ENCODE data around the gene XYLT1. TPM values are rescaled to one million over a fixed set of nuclear protein-coding genes. Genes with fewer than 3 reads are reported as not detected.
"Not testable (repeated sequence)": the region's sequence is repeated elsewhere in the genome, so short reads cannot be mapped to it uniquely, and the experiment has no call there.

The XYLT1 gene
- total and polyA plus RNA-seq, 9 of the 15 experiments (the other 6 are each of a cell fraction or from before 2014, with no cell fraction given): 0.03 to 0.09 (median 0.08) TPM; not detected in 6

DNA sequence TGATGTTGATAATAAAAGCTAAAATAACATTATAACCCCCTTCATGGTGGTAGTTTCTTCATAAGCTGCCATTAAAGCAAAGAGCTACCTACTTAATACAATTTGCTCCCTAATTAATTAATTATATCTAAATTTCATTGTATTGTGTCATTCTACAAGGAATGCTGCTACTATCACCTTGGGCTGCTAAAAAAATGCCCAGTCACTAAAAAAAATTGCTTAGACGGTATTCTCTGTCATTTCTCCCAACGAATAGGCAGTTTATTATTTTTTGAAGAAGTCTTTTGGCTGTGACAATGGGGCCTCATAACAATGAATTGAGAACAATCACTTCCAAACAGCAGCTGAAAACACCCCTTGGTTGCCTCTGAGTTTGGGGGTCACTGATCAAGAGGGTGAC, 59.5 kb downstream of the XYLT1 start (continued):
- TF ChIP-seq CCAR2 (IDR thresholded peaks at IDR 0.05; ENCODE audit: low read depth, low read length): no peak
- TF ChIP-seq GATA2 (CRISPR knock-in tag; IDR thresholded peaks at IDR 0.05): no peak
- TF ChIP-seq PURB (CRISPR knock-in tag; IDR thresholded peaks at IDR 0.05; ENCODE audit: low read depth): no peak
- TF ChIP-seq HNRNPH1 (optimal IDR thresholded peaks at IDR 0.05; ENCODE audit: low read depth, low read length): no peak
- TF ChIP-seq, protein P1, sequence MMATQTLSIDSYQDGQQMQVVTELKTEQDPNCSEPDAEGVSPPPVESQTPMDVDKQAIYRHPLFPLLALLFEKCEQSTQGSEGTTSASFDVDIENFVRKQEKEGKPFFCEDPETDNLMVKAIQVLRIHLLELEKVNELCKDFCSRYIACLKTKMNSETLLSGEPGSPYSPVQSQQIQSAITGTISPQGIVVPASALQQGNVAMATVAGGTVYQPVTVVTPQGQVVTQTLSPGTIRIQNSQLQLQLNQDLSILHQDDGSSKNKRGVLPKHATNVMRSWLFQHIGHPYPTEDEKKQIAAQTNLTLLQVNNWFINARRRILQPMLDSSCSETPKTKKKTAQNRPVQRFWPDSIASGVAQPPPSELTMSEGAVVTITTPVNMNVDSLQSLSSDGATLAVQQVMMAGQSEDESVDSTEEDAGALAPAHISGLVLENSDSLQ (IDR thresholded peaks at IDR 0.05): no peak
- TF ChIP-seq THRAP3 (IDR thresholded peaks at IDR 0.05; ENCODE audit: borderline replicate concordance): no peak
- no peak for TF ChIP-seq MYNN (IDR thresholded peaks at IDR 0.05)
- no peak for TF ChIP-seq MYNN (CRISPR knock-in tag; IDR thresholded peaks at IDR 0.05)
- no peak for TF ChIP-seq HLTF (IDR thresholded peaks at IDR 0.05)
- TF ChIP-seq, protein P2, sequence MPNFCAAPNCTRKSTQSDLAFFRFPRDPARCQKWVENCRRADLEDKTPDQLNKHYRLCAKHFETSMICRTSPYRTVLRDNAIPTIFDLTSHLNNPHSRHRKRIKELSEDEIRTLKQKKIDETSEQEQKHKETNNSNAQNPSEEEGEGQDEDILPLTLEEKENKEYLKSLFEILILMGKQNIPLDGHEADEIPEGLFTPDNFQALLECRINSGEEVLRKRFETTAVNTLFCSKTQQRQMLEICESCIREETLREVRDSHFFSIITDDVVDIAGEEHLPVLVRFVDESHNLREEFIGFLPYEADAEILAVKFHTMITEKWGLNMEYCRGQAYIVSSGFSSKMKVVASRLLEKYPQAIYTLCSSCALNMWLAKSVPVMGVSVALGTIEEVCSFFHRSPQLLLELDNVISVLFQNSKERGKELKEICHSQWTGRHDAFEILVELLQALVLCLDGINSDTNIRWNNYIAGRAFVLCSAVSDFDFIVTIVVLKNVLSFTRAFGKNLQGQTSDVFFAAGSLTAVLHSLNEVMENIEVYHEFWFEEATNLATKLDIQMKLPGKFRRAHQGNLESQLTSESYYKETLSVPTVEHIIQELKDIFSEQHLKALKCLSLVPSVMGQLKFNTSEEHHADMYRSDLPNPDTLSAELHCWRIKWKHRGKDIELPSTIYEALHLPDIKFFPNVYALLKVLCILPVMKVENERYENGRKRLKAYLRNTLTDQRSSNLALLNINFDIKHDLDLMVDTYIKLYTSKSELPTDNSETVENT (CRISPR knock-in tag; IDR thresholded peaks at IDR 0.05): no peak

- H4K20me1 ChIP-seq (replicated peaks; ENCODE audit: control insufficient read depth, insufficient read depth, low read length); DNase-seq (ENCODE audit: extremely low read depth in 1 of 4, low spot score in 3 of 4); in situ Hi-C loops (cut with MboI); H3K9ac ChIP-seq (ENCODE audit: insufficient read depth in 1 of 2, low read depth in 2 of 2, low read length in 2 of 2); H3K79me2 ChIP-seq (ENCODE audit: control insufficient read depth, insufficient read depth, low read length); FAIRE-seq; H3K9me3 ChIP-seq (replicated peaks; ENCODE audit: control insufficient read depth, insufficient read depth, low read depth, low read length); H2AFZ ChIP-seq (ENCODE audit: low read depth, low read length); intact Hi-C loops (cut with micrococcal nuclease); ATAC-seq; CTCF ChIA-PET (ENCODE audit: low intra/inter-chr PET ratio); POLR2A ChIA-PET; H3K4me3 ChIP-seq; H3K4me1 ChIP-seq (replicated peaks in 1 of 2; ENCODE audit: control insufficient read depth in 2 of 2, insufficient read depth in 2 of 2, low read length in 2 of 2); H3K9me1 ChIP-seq (ENCODE audit: control insufficient read depth, insufficient read depth, low read length); H3K36me3 ChIP-seq (ENCODE audit: control insufficient read depth, insufficient read depth, low read length); BruUV-seq (replicated peaks); H3K4me2 ChIP-seq (ENCODE audit: insufficient read depth, low read length); H3K27ac ChIP-seq (ENCODE audit: extremely low read depth, low read depth, low read length): not testable (repeated sequence)
- H3K27me3 ChIP-seq (ENCODE audit: control insufficient read depth in 2 of 2, insufficient read depth in 2 of 2, low read length in 2 of 2): peaks cover 2 to 16% of the 10 kb centered on the region in 2 experiments; a peak in 3 of 5 replicates
- 2% methylated on average over 6 of the region's 6 CpGs for WGBS (ENCODE audit: insufficient coverage, low coverage, missing lambda C conversion rate)
Observed at GRCh38 chr16:17410316-17410715, 60.4 kb downstream of the XYLT1 start.

Data from K562 (cell line).